C4-2B (cell line): Measurements from ENCODE around the gene GCNT2.

ENCODE experiments used
- ZFX ChIP-seq: fragments of 450-650 bp; IDR thresholded peaks from 2 replicates; pipeline ENCODE4 v1.6.1; 2017
- TF ChIP-seq, protein P1 (sequence below): fragments of 450-650 bp; conservative IDR thresholded peaks from 2 replicates; pipeline ENCODE4 v1.5.1; 2017; ENCODE audit warnings: mild to moderate bottlenecking

DNA sequence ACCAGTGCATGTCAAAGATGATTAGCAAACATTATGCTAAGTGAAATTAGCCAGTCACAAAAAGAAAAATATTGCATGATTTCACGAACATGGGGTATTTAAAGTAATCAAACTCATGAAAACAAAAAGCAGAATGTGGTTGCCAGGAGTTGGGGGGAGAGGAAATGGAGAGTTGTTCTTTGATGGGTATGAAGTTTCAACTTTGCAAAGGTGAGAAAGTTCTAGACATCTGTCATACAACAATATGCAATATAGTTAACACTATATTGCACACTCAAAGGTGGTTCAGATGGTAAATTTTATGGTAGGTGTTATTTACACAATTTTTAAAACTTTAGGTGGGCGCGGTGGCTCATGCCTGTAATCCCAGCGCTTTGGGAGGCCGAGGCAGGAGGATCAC is 13.4 kb upstream of the GCNT2 start:
- TF ChIP-seq, protein P1, sequence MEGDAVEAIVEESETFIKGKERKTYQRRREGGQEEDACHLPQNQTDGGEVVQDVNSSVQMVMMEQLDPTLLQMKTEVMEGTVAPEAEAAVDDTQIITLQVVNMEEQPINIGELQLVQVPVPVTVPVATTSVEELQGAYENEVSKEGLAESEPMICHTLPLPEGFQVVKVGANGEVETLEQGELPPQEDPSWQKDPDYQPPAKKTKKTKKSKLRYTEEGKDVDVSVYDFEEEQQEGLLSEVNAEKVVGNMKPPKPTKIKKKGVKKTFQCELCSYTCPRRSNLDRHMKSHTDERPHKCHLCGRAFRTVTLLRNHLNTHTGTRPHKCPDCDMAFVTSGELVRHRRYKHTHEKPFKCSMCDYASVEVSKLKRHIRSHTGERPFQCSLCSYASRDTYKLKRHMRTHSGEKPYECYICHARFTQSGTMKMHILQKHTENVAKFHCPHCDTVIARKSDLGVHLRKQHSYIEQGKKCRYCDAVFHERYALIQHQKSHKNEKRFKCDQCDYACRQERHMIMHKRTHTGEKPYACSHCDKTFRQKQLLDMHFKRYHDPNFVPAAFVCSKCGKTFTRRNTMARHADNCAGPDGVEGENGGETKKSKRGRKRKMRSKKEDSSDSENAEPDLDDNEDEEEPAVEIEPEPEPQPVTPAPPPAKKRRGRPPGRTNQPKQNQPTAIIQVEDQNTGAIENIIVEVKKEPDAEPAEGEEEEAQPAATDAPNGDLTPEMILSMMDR = no peak
- TF ChIP-seq ZFX = no peak
